ENCODE measurements around the gene PRR3.
"Not testable (repeated sequence)": the region's sequence is repeated elsewhere in the genome, so short reads cannot be mapped to it uniquely, and the experiment has no call there.

The PRR3 gene

GRCh38 chr6:30556906-30557682 is at the start of gene PRR3:
PRR3 (plus strand) TSS chr6:30557295; CDS start chr6:30557345, 50 bp downstream.
- peak; percentile 81 for DNase-seq

GRCh38 chr6:30507849-30508827 is 49.0 kb upstream of the PRR3 start:
- DNase-seq, result no peak

- DNase-seq, result no peak
Observed at GRCh38 chr6:30508890-30509736, 48.0 kb upstream of the PRR3 start.

- no peak for DNase-seq
Observed at GRCh38 chr6:30510419-30511168, 46.5 kb upstream of the PRR3 start.

GRCh38 chr6:30511169-30511546 is 45.9 kb upstream of the PRR3 start:
- DNase-seq, result no peak

GRCh38 chr6:30513451-30513850 is 43.6 kb upstream of the PRR3 start:
- DNase-seq, result no peak

- DNase-seq, result no peak
Observed at GRCh38 chr6:30515106-30515505, 42.0 kb upstream of the PRR3 start.

- peak; percentile 92 for DNase-seq
Observed at GRCh38 chr6:30515944-30516753, 40.9 kb upstream of the PRR3 start.

- DNase-seq, result not testable (repeated sequence)
Observed at GRCh38 chr6:30516754-30517076, 40.4 kb upstream of the PRR3 start.

- DNase-seq, result not testable (repeated sequence)
Observed at GRCh38 chr6:30517767-30518504, 39.2 kb upstream of the PRR3 start.

GRCh38 chr6:30518505-30519145 is 38.5 kb upstream of the PRR3 start:
- DNase-seq, result peak; percentile 62

- no peak for DNase-seq
Observed at GRCh38 chr6:30520522-30520921, 36.6 kb upstream of the PRR3 start.

GRCh38 chr6:30521082-30521481 is 36.0 kb upstream of the PRR3 start:
- DNase-seq, result not testable (repeated sequence)

- not testable (repeated sequence) for DNase-seq
Observed at GRCh38 chr6:30521952-30522351, 35.1 kb upstream of the PRR3 start.

GRCh38 chr6:30526444-30526843 is 30.7 kb upstream of the PRR3 start:
- DNase-seq, result not testable (repeated sequence)

GRCh38 chr6:30529349-30529875 is 27.7 kb upstream of the PRR3 start:
- DNase-seq, result peak; percentile 36

- no peak for DNase-seq
Observed at GRCh38 chr6:30530014-30530413, 27.1 kb upstream of the PRR3 start.

GRCh38 chr6:30533460-30534294 is 23.4 kb upstream of the PRR3 start:
- no peak for DNase-seq

- DNase-seq, result no peak
Observed at GRCh38 chr6:30537931-30538330, 19.2 kb upstream of the PRR3 start.

All from CD4-positive, alpha-beta T cell treated with Interleukin-17A for 4 hours (primary cell).